K562 (cell line): Measurements from ENCODE around the gene BIRC7. TPM values are rescaled to one million over a fixed set of nuclear protein-coding genes. Genes with fewer than 3 reads are reported as not detected.

ENCODE experiments used
- ATAC-seq: fragments of 200-7000 bp; cut with Tn5 transposase; 3 replicates; pipeline ENCODE4 v1.9.1; 2020; ENCODE audit warnings: moderate library complexity
- BruUV-seq: library from RNA; stranded (reverse); fragments of 400-500 nt; replicated peaks from 2 replicates; lab custom pipeline; 2021; lab: Mats Ljungman, UMichigan
- CTCF ChIA-PET: fragments of 300-600 bp; formaldehyde crosslinking; extraction: SDS; loops from one replicate; lab custom pipeline; 2021; ENCODE audit warnings: low intra/inter-chr PET ratio; lab: Yijun Ruan, JAX
- POLR2A ChIA-PET: fragments of 300-600, 350-650 bp; sonication (Branson Sonifier 250); formaldehyde crosslinking; extraction: SDS; loops from one replicate; lab custom pipeline; 2021; ENCODE audit warnings: antibody characterized with exemption, inconsistent platforms; lab: Yijun Ruan, JAX
- DNase-seq, 4 experiments: peaks; one replicate each; pipeline versions ENCODE4 v3.0.0 to v3.0.0-alpha.2; 2011 to 2018; ENCODE audit warnings: low spot score in 3 of 4, mixed read lengths in 3 of 4; ENCODE audit errors: extremely low read depth in 1 of 4
- FAIRE-seq: peaks from 2 replicates; lab custom pipeline; 2011; peaks lifted over from hg19 to GRCh38; lab: Jason Lieb, UNC
- H2AFZ ChIP-seq: 2 replicates; pipeline ENCODE4 v1.6.0; 2011; ENCODE audit warnings: low read depth, low read length, control low read depth, inconsistent platforms
- H3K27ac ChIP-seq: fragments of 200-600 bp; 3 replicates; pipeline ENCODE4 v1.8.0; 2011; ENCODE audit warnings: low read depth, mild to moderate bottlenecking, control low read depth, inconsistent platforms, low read length, moderate library complexity, mixed read lengths; ENCODE audit errors: extremely low read depth
- H3K27me3 ChIP-seq, 2 experiments: fragments of 300-600 bp in 1 of 2; 2 replicates in 1 of 2; 3 replicates in 1 of 2; pipeline versions ENCODE4 v1.6.0 to v1.8.0; 2011; ENCODE audit warnings: inconsistent platforms in 2 of 2, low read length in 2 of 2, mild to moderate bottlenecking in 1 of 2, mixed read lengths in 1 of 2, moderate library complexity in 1 of 2; ENCODE audit not compliant: control insufficient read depth in 2 of 2, insufficient read depth in 2 of 2
- H3K36me3 ChIP-seq: fragments of 300-600 bp; 3 replicates; pipeline ENCODE4 v1.8.0; 2011; ENCODE audit warnings: mild to moderate bottlenecking, low read length, inconsistent platforms; ENCODE audit not compliant: control insufficient read depth, insufficient read depth
- H3K4me1 ChIP-seq, 2 experiments: fragments of 200-600 bp in 1 of 2; replicated peaks in 1 of 2; 2 replicates in 1 of 2; 3 replicates in 1 of 2; pipeline versions ENCODE4 v1.5.1 to v1.8.0; 2011; ENCODE audit warnings: inconsistent platforms in 2 of 2, low read length in 2 of 2, mild to moderate bottlenecking in 1 of 2, mixed read lengths in 1 of 2, moderate library complexity in 1 of 2; ENCODE audit not compliant: control insufficient read depth in 2 of 2, insufficient read depth in 2 of 2
- H3K4me2 ChIP-seq: 2 replicates; pipeline ENCODE4 v1.6.1; 2011; ENCODE audit warnings: low read length, control low read depth, inconsistent platforms, mixed read lengths; ENCODE audit not compliant: insufficient read depth
- H3K4me3 ChIP-seq: fragments of 200-600 bp; sonication (generic), shearing (Covaris generic); 2 replicates; pipeline ENCODE4 v1.5.1; 2016; ENCODE audit warnings: control low read depth, inconsistent platforms
- H3K79me2 ChIP-seq: fragments of 200-600 bp; 3 replicates; pipeline ENCODE4 v1.8.0; 2011; ENCODE audit warnings: low read length, inconsistent platforms; ENCODE audit not compliant: control insufficient read depth, insufficient read depth
- H3K9ac ChIP-seq, 2 experiments: 2 replicates each; pipeline versions ENCODE4 v1.6.0 to v1.6.1; 2011; ENCODE audit warnings: low read depth in 2 of 2, low read length in 2 of 2, control low read depth in 1 of 2, inconsistent platforms in 1 of 2, mild to moderate bottlenecking in 1 of 2, mixed read lengths in 1 of 2; ENCODE audit not compliant: insufficient read depth in 1 of 2
- H3K9me1 ChIP-seq: one replicate; pipeline ENCODE4 v1.6.0; 2011; ENCODE audit warnings: inconsistent platforms, mild to moderate bottlenecking, low read length, moderate library complexity; ENCODE audit not compliant: control insufficient read depth, insufficient read depth
- H3K9me3 ChIP-seq: replicated peaks from 2 replicates; pipeline ENCODE4 v1.5.1; 2011; ENCODE audit warnings: low read depth, low read length, inconsistent platforms; ENCODE audit not compliant: control insufficient read depth, insufficient read depth
- H4K20me1 ChIP-seq: replicated peaks from 2 replicates; pipeline ENCODE4 v1.6.1; 2011; ENCODE audit warnings: low read length, inconsistent platforms, mixed read lengths; ENCODE audit not compliant: control insufficient read depth, insufficient read depth
- CREM ChIP-seq: IDR thresholded peaks from 2 replicates; pipeline ENCODE4 v1.6.1; 2014; ENCODE audit warnings: antibody characterized with exemption, low read depth
- ELK3 ChIP-seq: fragments of 450-650 bp; formaldehyde crosslinking; IDR thresholded peaks from 2 replicates; pipeline ENCODE4 v1.4.0; 2020; ENCODE audit warnings: mild to moderate bottlenecking
- MEF2A ChIP-seq: IDR thresholded peaks from 2 replicates; pipeline ENCODE4 v1.6.1; 2011; ENCODE audit warnings: low read depth, mild to moderate bottlenecking, low read length, moderate library complexity; ENCODE audit not compliant: control insufficient read depth
- PHF21A ChIP-seq: fragments of 450-650 bp; IDR thresholded peaks from 2 replicates; pipeline ENCODE4 v1.6.1; 2017; ENCODE audit warnings: low read depth, borderline replicate concordance
- RBBP5 ChIP-seq: fragments of 200-600 bp; sonication (generic); IDR thresholded peaks from 2 replicates; pipeline ENCODE4 v1.6.1; 2012; ENCODE audit warnings: borderline replicate concordance, mild to moderate bottlenecking, low read length, control low read depth, inconsistent platforms; ENCODE audit not compliant: insufficient read depth, poor library complexity, severe bottlenecking
- ZNF121 ChIP-seq: sonication (generic); formaldehyde crosslinking; conservative IDR thresholded peaks from 2 replicates; pipeline ENCODE4 v1.8.0; 2022; ENCODE audit warnings: missing genetic modification reagents
- ZNF3 ChIP-seq: fragments of 250-450 bp; sonication (Bioruptor Pico); IDR thresholded peaks from 2 replicates; pipeline ENCODE4 v1.5.0; 2021; ENCODE audit warnings: mild to moderate bottlenecking, moderate library complexity
- WGBS: fragments of 100-300 bp; shearing (Covaris generic); methylation state at CpG from one replicate; pipeline ENCODE4 v1.1.6; 2016; ENCODE audit warnings: low coverage, mixed read lengths; ENCODE audit not compliant: insufficient coverage; ENCODE audit errors: missing lambda C conversion rate; 5-methylcytosine and 5-hydroxymethylcytosine counted together
- in situ Hi-C: fragments of 300-500 bp; cut with MboI; formaldehyde crosslinking; loops from 4 replicates; pipeline ENCODE4 v1.15.0; 2018; ENCODE audit warnings: inconsistent platforms, mixed read lengths
- intact Hi-C: fragments of 100-400 bp; cut with micrococcal nuclease; formaldehyde crosslinking; loops from 2 replicates; pipeline ENCODE4 v1.14.2; 2022
- polyA plus RNA-seq, 8 experiments: library from polyadenylated mRNA; depleted of rRNA in 4 of 8; stranded (reverse) in 5 of 8; unstranded in 3 of 8; fragments of >200 nt; fragmentation: Nextera tagmentation in 2 of 8; fragmentation: Illumina TruSeq in 1 of 8; extraction: Ambion mirVana in 2 of 8; extraction: Trizol in 1 of 8; gene quantifications; 2 replicates each; pipeline versions ENCODE4 v1.2.1 to v1.2.3, GENCODE V29; 2011 to 2014; ENCODE audit warnings: inconsistent platforms in 1 of 8, missing spikeins in 1 of 8
- total RNA-seq, 7 experiments: library from RNA; depleted of rRNA in 6 of 7; stranded (reverse); fragments of >200 nt in 6 of 7; fragmentation: Illumina TruSeq in 2 of 7; extraction: Trizol in 2 of 7; gene quantifications; 2 replicates each; pipeline versions ENCODE4 v1.2.1 to v1.2.3, GENCODE V29; 2011 to 2021; ENCODE audit warnings: low replicate concordance in 1 of 7
- TF ChIP-seq, protein P1 (sequence below): fragments of 250-450 bp; sonication (Bioruptor Pico); IDR thresholded peaks from 2 replicates; pipeline ENCODE4 v1.8.0; 2021; ENCODE audit warnings: moderate library complexity, mild to moderate bottlenecking, inconsistent platforms

BIRC7 gene
- total and polyA plus RNA-seq, 9 of the 15 experiments (the other 6 are each of a cell fraction or from before 2014, with no cell fraction given), result 0.14 to 0.19 (median 0.16) TPM; not detected in 5

- 89% methylated on average over 6 of the region's 6 CpGs for WGBS
- intact Hi-C loops, result no loop called here
- no peak overlapping the region for H3K27ac ChIP-seq
These were observed 44.7 kb downstream of the BIRC7 start for GRCh38 chr20:63280371-63280770.

More at GRCh38 chr20:63280371-63280770, 44.7 kb downstream of the BIRC7 start:
- H4K20me1 ChIP-seq, result peaks cover 7% of the 10 kb centered on the region; the same call in 1 of the 2 replicates
- peaks cover 89% of the 10 kb centered on the region; the same call in 2 of the 3 replicates for H3K36me3 ChIP-seq
- no peak overlapping the region for H3K4me2 ChIP-seq
- BruUV-seq, result no TSS peak
- ChIA-PET POLR2A (interaction anchor here (0.5 to 5.2 kb wide), 3 partner anchors 7 to 66 kb away, joined by 3 to 28 read pairs (median 24); partner anchors contain the start of genes ARFGAP1 and COL20A1), CTCF (interaction anchor here (0.8 kb wide), 1 partner anchor 308 kb away, joined by 3 read pairs; no protein-coding TSS in a partner anchor)
- peaks cover 15% of the 10 kb centered on the region for H3K79me2 ChIP-seq
- H3K9me1 ChIP-seq, result peaks cover 6% of the 10 kb centered on the region
- in situ Hi-C loops, result no loop called here
- no peak for DNase-seq
- no peak overlapping the region for H3K9ac ChIP-seq
- H3K27me3 ChIP-seq, result no peaks in the 10 kb centered on the region
- no peak for ATAC-seq
- no peak for FAIRE-seq
- H3K4me1 ChIP-seq, result peaks cover 0 to 34% of the 10 kb centered on the region in 2 experiments; a peak in 1 of 5 replicates
- no peak overlapping the region for H3K4me3 ChIP-seq
- H3K9me3 ChIP-seq, result no peaks in the 10 kb centered on the region
- TF ChIP-seq RBBP5 (no peak), ELK3 (CRISPR knock-in tag) (no peak), MEF2A (no peak), PHF21A (no peak), ZNF3 (CRISPR knock-in tag) (no peak), CREM (no peak), ZNF121 (CRISPR knock-in tag) (no peak)
- TF ChIP-seq, protein P1, sequence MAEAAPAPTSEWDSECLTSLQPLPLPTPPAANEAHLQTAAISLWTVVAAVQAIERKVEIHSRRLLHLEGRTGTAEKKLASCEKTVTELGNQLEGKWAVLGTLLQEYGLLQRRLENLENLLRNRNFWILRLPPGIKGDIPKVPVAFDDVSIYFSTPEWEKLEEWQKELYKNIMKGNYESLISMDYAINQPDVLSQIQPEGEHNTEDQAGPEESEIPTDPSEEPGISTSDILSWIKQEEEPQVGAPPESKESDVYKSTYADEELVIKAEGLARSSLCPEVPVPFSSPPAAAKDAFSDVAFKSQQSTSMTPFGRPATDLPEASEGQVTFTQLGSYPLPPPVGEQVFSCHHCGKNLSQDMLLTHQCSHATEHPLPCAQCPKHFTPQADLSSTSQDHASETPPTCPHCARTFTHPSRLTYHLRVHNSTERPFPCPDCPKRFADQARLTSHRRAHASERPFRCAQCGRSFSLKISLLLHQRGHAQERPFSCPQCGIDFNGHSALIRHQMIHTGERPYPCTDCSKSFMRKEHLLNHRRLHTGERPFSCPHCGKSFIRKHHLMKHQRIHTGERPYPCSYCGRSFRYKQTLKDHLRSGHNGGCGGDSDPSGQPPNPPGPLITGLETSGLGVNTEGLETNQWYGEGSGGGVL, result no peak
- TF ChIP-seq, all 486 proteins: peak for 0
- no peak overlapping the region for H2AFZ ChIP-seq
